ENCODE measurements around the gene FEM1A. TPM values are rescaled to one million over a fixed set of nuclear protein-coding genes. Genes with fewer than 3 reads are reported as not detected.
"Not testable (repeated sequence)": the region's sequence is repeated elsewhere in the genome, so short reads cannot be mapped to it uniquely, and the experiment has no call there.

Gene FEM1A
- polyA plus RNA-seq, 4 donors = 1.4 to 3.3 (median 2.2) TPM

- DNase-seq (ENCODE audit: low read depth in 4 of 4, low spot score in 2 of 4) = no peak
These were observed 53.0 kb downstream of the FEM1A start for GRCh38 chr19:4844348-4845179.

GRCh38 chr19:4845975-4846374 is 54.4 kb downstream of the FEM1A start:
- not testable (repeated sequence) for DNase-seq (ENCODE audit: low read depth in 4 of 4, low spot score in 2 of 4)

- no peak for DNase-seq (ENCODE audit: low read depth in 4 of 4, low spot score in 2 of 4)
These were observed 55.8 kb downstream of the FEM1A start for GRCh38 chr19:4847190-4847973.

- DNase-seq (ENCODE audit: low read depth in 4 of 4, low spot score in 2 of 4) = no peak
These were observed 57.5 kb downstream of the FEM1A start for GRCh38 chr19:4849019-4849418.

Other genes with a start within 250 kb of the FEM1A start
- gene SEMA6B, start 232.1 kb upstream of the FEM1A start, polyA plus RNA-seq (ENCODE audit: insufficient read length in 4 of 4) = 1 to 10 TPM; 2.4 to 4.0 (median 2.9) TPM
- gene TNFAIP8L1, start 152.2 kb upstream of the FEM1A start, polyA plus RNA-seq (ENCODE audit: insufficient read length in 4 of 4) = 10 to 100 TPM; 12.8 to 15.1 (median 13.4) TPM
- 100 to 1,000 TPM in 1 of 4 donors, 10 to 100 TPM in 3; 71.6 to 103 (median 75.3) TPM for gene MYDGF, start 121.4 kb upstream of the FEM1A start, polyA plus RNA-seq (ENCODE audit: insufficient read length in 4 of 4)
- 10 to 100 TPM; 19.5 to 32.9 (median 26.1) TPM for gene DPP9, start 67.9 kb upstream of the FEM1A start, polyA plus RNA-seq (ENCODE audit: insufficient read length in 4 of 4)
- gene TICAM1, start 40.0 kb downstream of the FEM1A start, polyA plus RNA-seq (ENCODE audit: insufficient read length in 4 of 4) = 1 to 10 TPM; 5.2 to 8.3 (median 6.3) TPM
- 10 to 100 TPM; 38.6 to 57.9 (median 53.3) TPM for gene PLIN3, start 75.9 kb downstream of the FEM1A start, polyA plus RNA-seq (ENCODE audit: insufficient read length in 4 of 4)
- under 1 TPM in 1 of 4 donors, not detected in 3; 0.06 TPM for gene ARRDC5, start 111.2 kb downstream of the FEM1A start, polyA plus RNA-seq (ENCODE audit: insufficient read length in 4 of 4)
- gene UHRF1, start 117.8 kb downstream of the FEM1A start, polyA plus RNA-seq (ENCODE audit: insufficient read length in 4 of 4) = 10 to 100 TPM; 27.5 to 43.4 (median 37.1) TPM
- 10 to 100 TPM; 18.5 to 31.9 (median 28.6) TPM for gene KDM4B, start 177.4 kb downstream of the FEM1A start, polyA plus RNA-seq (ENCODE audit: insufficient read length in 4 of 4)

Measured in left renal cortex interstitium (tissue), 4 donors.